Renal cortical epithelial cell (primary cell): ENCODE measurements around the gene RARB. TPM values are rescaled to one million over a fixed set of nuclear protein-coding genes. Genes with fewer than 3 reads are reported as not detected.
A peak's percentile ranks its signal among the peaks of the same experiment; 100 is the strongest.

ENCODE experiments used
- DNase-seq: peaks from one replicate; pipeline ENCODE4 v3.0.0-alpha.2; 2011; ENCODE audit warnings: low read depth
- total RNA-seq: library from RNA; depleted of rRNA; stranded (reverse); fragments of >200 nt; gene quantifications from 2 replicates; pipeline ENCODE4 v1.2.3, GENCODE V29; 2014

Gene RARB
- total RNA-seq, 1 donor from 2014 or later: 4.9 TPM

GRCh38 chr3:25603703-25604102, 175.6 kb downstream of the RARB start:
- peak; percentile 67 for DNase-seq

- DNase-seq: peak; percentile 82
These were observed 176.2 kb downstream of the RARB start for GRCh38 chr3:25604107-25604805.

- no peak for DNase-seq
These were observed 182.1 kb downstream of the RARB start for GRCh38 chr3:25610167-25610566.

- no peak for DNase-seq
These were observed 182.7 kb downstream of the RARB start for GRCh38 chr3:25610779-25611178.

- no peak for DNase-seq
These were observed 183.1 kb downstream of the RARB start for GRCh38 chr3:25611193-25611592.

- peak; percentile 21 for DNase-seq
These were observed 190.0 kb downstream of the RARB start for GRCh38 chr3:25618028-25618427.

- DNase-seq: no peak
These were observed 191.3 kb downstream of the RARB start for GRCh38 chr3:25619382-25619781.

- no peak for DNase-seq
These were observed 192.4 kb downstream of the RARB start for GRCh38 chr3:25620493-25620892.

- DNase-seq: no peak
These were observed 193.0 kb downstream of the RARB start for GRCh38 chr3:25621087-25621486.

- no peak for DNase-seq
These were observed 203.9 kb downstream of the RARB start for GRCh38 chr3:25631989-25632388.

- no peak for DNase-seq
These were observed 205.9 kb downstream of the RARB start for GRCh38 chr3:25633919-25634318.

- DNase-seq: no peak
These were observed 207.0 kb downstream of the RARB start for GRCh38 chr3:25635038-25635437.

Other genes starting within 250 kb of the RARB start
- 87.0 and 154 TPM in 2 replicates for gene TOP2B, start 236.6 kb downstream of the RARB start, total RNA-seq